ENCODE data around the gene CEP85L. TPM values are rescaled to one million over a fixed set of nuclear protein-coding genes. Genes with fewer than 3 reads are reported as not detected.

CEP85L gene
- total RNA-seq, 1 donor from 2014 or later: 10.5 TPM

DNA sequence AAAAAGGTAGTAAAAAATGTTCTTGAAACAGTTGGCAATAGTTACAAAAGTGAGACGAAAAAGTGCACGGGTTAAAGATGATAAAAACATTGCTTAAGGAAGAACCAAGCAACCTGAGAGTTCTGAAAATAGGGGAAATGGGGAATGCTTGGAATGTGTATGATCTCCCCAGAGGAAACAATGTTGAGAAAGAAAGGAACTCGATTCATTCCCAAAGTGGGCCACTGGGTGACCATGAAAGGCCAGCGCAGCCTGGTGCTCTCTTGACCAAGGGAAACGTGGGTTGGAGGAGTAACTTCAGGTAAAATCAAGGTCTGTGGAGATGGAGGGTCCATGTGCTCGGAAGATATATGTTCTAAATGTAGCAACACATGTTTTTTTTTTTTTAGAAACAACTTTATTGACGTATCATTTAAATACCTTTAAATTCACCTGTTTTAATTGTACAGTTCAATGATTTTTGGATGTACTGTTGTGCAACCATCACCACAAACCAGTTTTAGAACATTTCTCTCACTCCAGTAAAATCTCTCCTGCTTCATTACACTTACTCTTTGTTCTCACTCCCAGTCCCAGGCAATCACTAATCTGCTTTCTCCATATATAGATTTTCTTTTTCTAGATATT lies 34.5 kb upstream of the CEP85L start:
- DNase-seq (no peak), ATAC-seq (no peak)
- H3K9me3 ChIP-seq: no peaks in the 10 kb centered on the region
- H3K36me3 ChIP-seq: no peaks in the 10 kb centered on the region
- TF ChIP-seq, protein P1, sequence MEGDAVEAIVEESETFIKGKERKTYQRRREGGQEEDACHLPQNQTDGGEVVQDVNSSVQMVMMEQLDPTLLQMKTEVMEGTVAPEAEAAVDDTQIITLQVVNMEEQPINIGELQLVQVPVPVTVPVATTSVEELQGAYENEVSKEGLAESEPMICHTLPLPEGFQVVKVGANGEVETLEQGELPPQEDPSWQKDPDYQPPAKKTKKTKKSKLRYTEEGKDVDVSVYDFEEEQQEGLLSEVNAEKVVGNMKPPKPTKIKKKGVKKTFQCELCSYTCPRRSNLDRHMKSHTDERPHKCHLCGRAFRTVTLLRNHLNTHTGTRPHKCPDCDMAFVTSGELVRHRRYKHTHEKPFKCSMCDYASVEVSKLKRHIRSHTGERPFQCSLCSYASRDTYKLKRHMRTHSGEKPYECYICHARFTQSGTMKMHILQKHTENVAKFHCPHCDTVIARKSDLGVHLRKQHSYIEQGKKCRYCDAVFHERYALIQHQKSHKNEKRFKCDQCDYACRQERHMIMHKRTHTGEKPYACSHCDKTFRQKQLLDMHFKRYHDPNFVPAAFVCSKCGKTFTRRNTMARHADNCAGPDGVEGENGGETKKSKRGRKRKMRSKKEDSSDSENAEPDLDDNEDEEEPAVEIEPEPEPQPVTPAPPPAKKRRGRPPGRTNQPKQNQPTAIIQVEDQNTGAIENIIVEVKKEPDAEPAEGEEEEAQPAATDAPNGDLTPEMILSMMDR (IDR thresholded peaks at IDR 0.05): no peak
- no peak overlapping the region for H3K27ac ChIP-seq
- intact Hi-C loops (cut with DNase I): no loop called here
- H3K4me3 ChIP-seq: no peak overlapping the region
- no peaks in the 10 kb centered on the region for H3K4me1 ChIP-seq
- H3K27me3 ChIP-seq: no peaks in the 10 kb centered on the region

- Histone ChIP-seq H3K4me1 (no peaks in the 10 kb centered on the region), H3K9me3 (no peaks in the 10 kb centered on the region), H3K4me3 (no peak overlapping the region), H3K27me3 (no peaks in the 10 kb centered on the region), H3K27ac (no peak overlapping the region), H3K36me3 (no peaks in the 10 kb centered on the region)
- intact Hi-C loops (cut with DNase I): no loop called here
- no peak for DNase-seq
- ATAC-seq: no peak
- TF ChIP-seq, protein P1 (IDR thresholded peaks at IDR 0.05): no peak
These were observed 32.8 kb upstream of the CEP85L start for GRCh38 chr6:118683881-118684872.

- Histone ChIP-seq H3K27ac (no peak overlapping the region), H3K4me3 (no peak overlapping the region), H3K27me3 (no peaks in the 10 kb centered on the region), H3K36me3 (no peaks in the 10 kb centered on the region), H3K9me3 (no peaks in the 10 kb centered on the region), H3K4me1 (no peaks in the 10 kb centered on the region)
- DNase-seq (no peak), ATAC-seq (no peak)
- TF ChIP-seq, protein P1 (IDR thresholded peaks at IDR 0.05): no peak
- intact Hi-C loops (cut with DNase I): no loop called here
These were observed 29.2 kb upstream of the CEP85L start for GRCh38 chr6:118680452-118681095.

GRCh38 chr6:118679327-118679901 lies 28.0 kb upstream of the CEP85L start:
- H3K4me1 ChIP-seq: no peaks in the 10 kb centered on the region
- H3K36me3 ChIP-seq: no peaks in the 10 kb centered on the region
- H3K27me3 ChIP-seq: no peaks in the 10 kb centered on the region
- H3K4me3 ChIP-seq: no peak overlapping the region
- TF ChIP-seq, protein P1 (IDR thresholded peaks at IDR 0.05): no peak
- DNase-seq: no peak
- ATAC-seq: no peak
- H3K9me3 ChIP-seq: no peaks in the 10 kb centered on the region
- intact Hi-C loops (cut with DNase I): no loop called here
- no peak overlapping the region for H3K27ac ChIP-seq

DNA sequence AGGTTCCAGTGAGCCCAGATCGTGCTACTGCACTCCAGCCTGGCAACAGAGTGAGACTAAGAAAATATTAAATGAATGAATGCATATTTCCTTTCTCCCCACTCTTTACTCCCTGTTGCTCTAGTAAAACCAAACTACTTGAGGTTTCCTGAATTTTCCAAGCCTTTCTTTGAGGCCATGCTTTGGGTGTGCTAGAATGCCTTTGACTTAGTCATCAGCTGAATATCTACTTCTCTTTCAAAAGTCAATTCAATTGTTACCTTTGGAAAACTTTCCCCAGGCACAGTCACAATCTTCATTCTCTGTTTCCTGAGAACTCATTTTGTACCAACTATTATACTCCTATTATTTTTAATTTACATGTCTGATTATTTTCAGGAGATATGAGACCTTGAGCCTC lies 27.5 kb upstream of the CEP85L start:
- Histone ChIP-seq H3K27me3 (no peaks in the 10 kb centered on the region), H3K4me1 (no peaks in the 10 kb centered on the region), H3K27ac (no peak overlapping the region), H3K4me3 (no peak overlapping the region), H3K9me3 (no peaks in the 10 kb centered on the region), H3K36me3 (no peaks in the 10 kb centered on the region)
- no peak for DNase-seq
- TF ChIP-seq, protein P1 (IDR thresholded peaks at IDR 0.05): no peak
- intact Hi-C loops (cut with DNase I): no loop called here
- ATAC-seq: no peak

Measured in upper lobe of right lung (tissue), 1 donor.